ENCODE data around the gene PLEKHS1.

DNA sequence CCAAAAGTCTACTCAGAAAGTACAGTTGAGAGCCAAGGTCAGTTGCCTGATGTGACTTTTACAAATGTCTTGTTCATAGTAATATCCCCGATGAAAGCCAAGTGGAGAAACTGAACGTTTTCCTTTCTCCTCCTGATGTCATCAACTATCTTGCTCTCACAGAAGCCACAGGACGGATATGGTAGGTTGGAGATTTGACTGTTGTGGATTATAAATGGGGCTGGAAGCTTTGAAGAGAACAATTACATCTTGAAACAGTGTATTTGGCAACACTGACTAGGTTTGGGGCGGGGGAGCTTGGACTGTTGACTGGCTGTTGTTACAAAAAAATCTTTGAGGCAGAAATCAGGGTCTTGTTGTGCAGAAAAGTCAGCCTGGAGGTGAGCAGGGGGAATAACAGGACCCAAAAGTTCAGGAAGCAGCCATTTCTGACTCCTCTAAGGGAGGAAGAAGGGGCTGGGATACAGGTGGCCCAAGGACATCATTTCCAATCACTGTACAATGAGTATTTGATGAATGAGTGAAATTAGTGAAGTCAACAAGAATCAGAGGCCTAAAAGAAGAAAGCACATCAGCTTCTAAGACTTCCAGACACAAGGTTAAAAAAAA lies 24.3 kb downstream of the PLEKHS1 start:
- no peak for TF ChIP-seq ZNF274 (IDR thresholded peaks at IDR 0.05; ENCODE audit: low read depth, low read length)
- TF ChIP-seq SUZ12 (IDR thresholded peaks at IDR 0.05; ENCODE audit: extremely low read depth, insufficient read depth, insufficient read length), result no peak
